ENCODE results near the gene FKBP2. TPM values are rescaled to one million over a fixed set of nuclear protein-coding genes. Genes with fewer than 3 reads are reported as not detected.

Gene FKBP2
- polyA plus RNA-seq, 1 experiment, result 76.2 TPM

DNA sequence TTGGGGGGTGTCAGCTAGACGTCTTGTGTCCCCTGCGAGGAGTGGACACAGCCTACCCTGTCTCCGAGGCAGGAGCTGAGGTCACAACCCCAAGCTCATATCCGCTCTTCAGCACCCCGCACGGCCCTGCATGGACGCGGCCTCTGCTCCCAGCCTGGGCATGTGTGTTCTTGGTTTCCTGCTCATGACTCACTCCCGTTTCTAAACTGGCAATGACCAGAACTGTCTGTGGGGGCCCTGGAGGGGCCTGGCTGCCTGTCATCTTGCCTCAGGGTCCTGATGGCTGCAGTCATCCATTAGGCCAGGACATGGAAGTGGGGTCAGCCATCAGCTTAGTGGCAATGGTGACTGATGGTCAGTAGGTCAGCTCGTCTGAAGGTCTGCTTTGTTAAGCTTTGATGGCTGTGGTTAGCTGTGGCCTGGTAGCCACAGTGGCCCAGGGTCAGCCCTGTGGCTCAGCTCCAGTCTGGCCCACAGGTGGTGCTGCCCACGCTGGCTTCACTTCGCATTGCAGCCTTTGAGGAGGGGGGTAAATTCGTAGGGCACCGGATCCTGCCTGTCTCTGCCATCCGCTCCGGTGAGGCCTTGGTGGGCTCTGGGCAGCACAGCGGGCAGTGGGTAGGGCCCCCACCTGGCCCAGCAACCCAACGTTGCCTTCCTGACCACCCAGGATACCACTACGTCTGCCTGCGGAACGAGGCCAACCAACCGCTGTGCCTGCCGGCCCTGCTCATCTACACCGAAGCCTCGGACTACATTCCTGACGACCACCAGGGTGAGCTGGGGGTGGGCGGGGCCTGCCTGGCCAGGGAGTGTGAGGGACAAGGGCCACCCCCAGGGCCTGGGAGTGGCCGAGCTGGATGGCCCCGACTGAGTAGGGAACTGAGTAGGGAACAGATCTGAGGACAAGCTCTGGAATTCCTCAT lies 22.4 kb downstream of the FKBP2 start:
- peaks cover 51% of the 10 kb centered on the region for H3K36me3 ChIP-seq (ENCODE audit: control insufficient read depth, insufficient read depth, low read length)

DNA sequence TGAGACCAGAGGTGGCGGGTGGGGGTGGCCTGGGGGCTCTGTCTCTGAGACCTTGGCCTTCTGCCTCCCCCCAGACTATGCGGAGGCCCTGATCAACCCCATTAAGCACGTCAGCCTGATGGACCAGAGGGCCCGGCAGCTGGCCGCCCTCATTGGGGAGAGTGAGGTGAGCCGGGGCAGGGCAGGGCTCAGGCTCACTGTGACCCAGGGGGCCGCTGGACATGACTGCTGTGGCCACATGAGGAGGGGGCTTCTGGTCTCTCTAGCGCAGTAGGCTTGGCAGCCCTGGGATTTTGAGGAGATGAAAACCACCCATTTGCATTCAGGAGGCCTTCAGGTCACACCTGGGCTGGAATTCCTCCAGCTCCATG lies 23.0 kb downstream of the FKBP2 start:
- POLR2A ChIA-PET, result no interaction called here
- TF ChIP-seq, protein P1, sequence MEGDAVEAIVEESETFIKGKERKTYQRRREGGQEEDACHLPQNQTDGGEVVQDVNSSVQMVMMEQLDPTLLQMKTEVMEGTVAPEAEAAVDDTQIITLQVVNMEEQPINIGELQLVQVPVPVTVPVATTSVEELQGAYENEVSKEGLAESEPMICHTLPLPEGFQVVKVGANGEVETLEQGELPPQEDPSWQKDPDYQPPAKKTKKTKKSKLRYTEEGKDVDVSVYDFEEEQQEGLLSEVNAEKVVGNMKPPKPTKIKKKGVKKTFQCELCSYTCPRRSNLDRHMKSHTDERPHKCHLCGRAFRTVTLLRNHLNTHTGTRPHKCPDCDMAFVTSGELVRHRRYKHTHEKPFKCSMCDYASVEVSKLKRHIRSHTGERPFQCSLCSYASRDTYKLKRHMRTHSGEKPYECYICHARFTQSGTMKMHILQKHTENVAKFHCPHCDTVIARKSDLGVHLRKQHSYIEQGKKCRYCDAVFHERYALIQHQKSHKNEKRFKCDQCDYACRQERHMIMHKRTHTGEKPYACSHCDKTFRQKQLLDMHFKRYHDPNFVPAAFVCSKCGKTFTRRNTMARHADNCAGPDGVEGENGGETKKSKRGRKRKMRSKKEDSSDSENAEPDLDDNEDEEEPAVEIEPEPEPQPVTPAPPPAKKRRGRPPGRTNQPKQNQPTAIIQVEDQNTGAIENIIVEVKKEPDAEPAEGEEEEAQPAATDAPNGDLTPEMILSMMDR (IDR thresholded peaks at IDR 0.05; ENCODE audit: insufficient read depth, low read depth, low read length), result no peak
- no peak for DNase-seq (ENCODE audit: low read depth)
- peaks cover 49% of the 10 kb centered on the region for H3K36me3 ChIP-seq (ENCODE audit: control insufficient read depth, insufficient read depth, low read length)
- H3K4me3 ChIP-seq (ENCODE audit: low read depth, low read length), result no peak overlapping the region
- CTCF ChIA-PET, result interaction anchor here (1.4 to 6.5 kb wide), 5 partner anchors 10 to 40 kb away, joined by 4 to 56 read pairs (median 6); partner anchors contain the start of genes CATSPERZ, ESRRA, PLCB3 and PPP1R14B
- H3K27me3 ChIP-seq (ENCODE audit: control insufficient read depth, insufficient read depth, low read length), result no peaks in the 10 kb centered on the region

More for the DNA sequence above, 22.4 kb downstream of the FKBP2 start:
- H3K4me3 ChIP-seq (ENCODE audit: low read depth, low read length), result no peak overlapping the region
- TF ChIP-seq, protein P1 (IDR thresholded peaks at IDR 0.05; ENCODE audit: insufficient read depth, low read depth, low read length), result no peak
- H3K27me3 ChIP-seq (ENCODE audit: control insufficient read depth, insufficient read depth, low read length), result no peaks in the 10 kb centered on the region
- no peak for DNase-seq (ENCODE audit: low read depth)
- POLR2A ChIA-PET, result interaction anchor here (0.5 kb wide), 1 partner anchor 494 kb away, joined by 4 read pairs; no protein-coding TSS in a partner anchor
- CTCF ChIA-PET, result interaction anchor here (1.0 to 6.5 kb wide), 7 partner anchors 9 to 41 kb away, joined by 3 to 56 read pairs (median 5); partner anchors contain the start of genes CATSPERZ, ESRRA, PLCB3 and PPP1R14B

DNA sequence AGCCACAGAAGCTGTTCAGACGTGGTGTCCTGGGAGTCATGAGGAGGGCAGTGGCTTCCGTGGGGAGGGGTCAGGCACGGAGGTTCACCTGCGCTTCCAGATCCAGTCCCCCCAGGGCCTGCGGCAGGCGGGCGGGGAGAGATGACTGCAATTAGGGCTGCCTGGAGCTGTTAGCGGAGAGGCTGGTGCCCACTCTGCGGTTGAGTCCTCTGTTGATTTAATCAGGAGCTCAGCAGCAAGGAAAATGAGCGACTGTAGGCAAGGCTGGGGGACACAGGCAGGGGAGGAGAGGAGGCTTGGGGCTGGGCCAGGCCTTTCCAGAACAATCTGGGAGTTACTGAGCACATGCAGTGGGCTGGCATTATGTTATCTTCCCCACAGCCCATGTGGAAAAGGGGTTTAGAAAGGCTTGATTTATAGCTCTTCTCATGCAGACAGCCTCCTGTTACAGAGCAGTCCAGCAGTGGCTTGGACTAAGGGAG lies 23.5 kb downstream of the FKBP2 start:
- Histone ChIP-seq H3K4me3 (ENCODE audit: low read depth, low read length) (no peak overlapping the region), H3K27me3 (ENCODE audit: control insufficient read depth, insufficient read depth, low read length) (no peaks in the 10 kb centered on the region), H3K36me3 (ENCODE audit: control insufficient read depth, insufficient read depth, low read length) (peaks cover 47% of the 10 kb centered on the region)
- POLR2A ChIA-PET, result no interaction called here
- DNase-seq (ENCODE audit: low read depth), result no peak
- TF ChIP-seq, protein P1 (IDR thresholded peaks at IDR 0.05; ENCODE audit: insufficient read depth, low read depth, low read length), result no peak
- CTCF ChIA-PET, result interaction anchor here (1.4 to 6.5 kb wide), 4 partner anchors 13 to 40 kb away, joined by 4 to 56 read pairs (median 8); partner anchors contain the start of genes CATSPERZ, ESRRA, PLCB3 and PPP1R14B

DNA sequence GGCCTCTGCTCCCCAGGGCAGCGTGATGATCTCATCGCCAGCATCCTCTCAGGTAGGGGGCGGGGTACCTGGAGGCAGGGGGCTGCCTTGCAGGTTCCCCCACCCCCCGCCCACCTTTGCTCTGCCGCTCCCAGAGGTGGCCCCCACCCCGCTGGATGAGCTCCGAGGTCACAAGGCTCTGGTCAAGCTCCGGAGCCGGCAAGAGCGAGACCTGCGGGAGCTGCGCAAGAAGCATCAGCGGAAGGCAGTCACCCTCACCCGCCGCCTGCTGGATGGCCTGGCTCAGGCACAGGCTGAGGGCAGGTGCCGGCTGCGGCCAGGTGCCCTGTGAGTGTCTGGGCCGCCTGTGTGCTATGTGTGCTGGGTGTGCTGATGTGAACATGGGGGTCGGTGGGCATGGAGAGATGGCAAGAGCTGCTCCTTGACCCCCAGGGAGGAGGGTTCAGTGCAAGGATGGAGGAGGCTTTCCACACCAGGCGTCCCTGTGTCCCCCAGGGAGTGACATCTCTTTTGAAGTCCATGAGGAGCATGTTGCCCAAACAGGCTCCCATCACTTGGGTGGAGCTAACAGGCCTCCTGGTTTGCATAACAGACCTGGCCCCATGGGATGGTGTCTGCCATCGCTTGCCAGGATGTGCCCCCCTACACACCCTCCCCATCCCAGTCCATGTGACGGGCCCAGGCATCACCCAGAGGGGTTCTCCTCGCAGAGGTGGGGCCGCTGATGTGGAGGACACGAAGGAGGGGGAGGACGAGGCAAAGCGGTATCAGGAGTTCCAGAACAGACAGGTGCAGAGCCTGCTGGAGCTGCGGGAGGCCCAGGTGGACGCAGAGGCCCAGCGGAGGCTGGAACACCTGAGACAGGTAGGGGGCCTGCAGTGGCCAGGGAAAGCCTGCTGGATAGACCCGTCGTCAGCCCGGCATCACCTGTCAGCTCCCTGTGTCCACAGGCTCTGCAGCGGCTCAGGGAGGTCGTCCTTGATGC lies 24.6 kb downstream of the FKBP2 start:
- Histone ChIP-seq H3K27me3 (ENCODE audit: control insufficient read depth, insufficient read depth, low read length) (no peaks in the 10 kb centered on the region), H3K4me3 (ENCODE audit: low read depth, low read length) (no peak overlapping the region), H3K36me3 (ENCODE audit: control insufficient read depth, insufficient read depth, low read length) (peaks cover 41% of the 10 kb centered on the region)
- CTCF ChIA-PET, result interaction anchor here (1.3 to 6.5 kb wide), 4 partner anchors 8 to 39 kb away, joined by 3 to 56 read pairs (median 8); partner anchors contain the start of genes CATSPERZ, ESRRA and PLCB3
- DNase-seq (ENCODE audit: low read depth), result no peak
- POLR2A ChIA-PET, result no interaction called here
- TF ChIP-seq, protein P1 (IDR thresholded peaks at IDR 0.05; ENCODE audit: insufficient read depth, low read depth, low read length), result no peak

Data from BJ (cell line).